T-cell (primary cell): ENCODE data around the gene C1orf232. TPM values are rescaled to one million over a fixed set of nuclear protein-coding genes. Genes with fewer than 3 reads are reported as not detected.

Source experiments
- ATAC-seq, 4 experiments: fragments of 200-7000 bp in 3 of 4; fragments of 150-1000 bp in 1 of 4; cut with Tn5 transposase; replicated peaks in 1 of 4; 1 replicate in 3 of 4; 2 replicates in 1 of 4; pipeline ENCODE4 v1.10.0; 2021; ENCODE audit warnings: moderate library complexity in 3 of 4, mild to moderate bottlenecking in 2 of 4, moderate number of reproducible peaks in 1 of 4
- CTCF ChIA-PET, 2 donors: fragments of 300-600 bp; sonication (Branson Sonifier 250); formaldehyde crosslinking; loops; one replicate each; lab custom pipeline; 2022; ENCODE audit warnings: antibody characterized with exemption in 2 of 2; lab: Charles Lee
- POLR2A ChIA-PET, 2 donors: fragments of 300-600 bp; sonication (Branson Sonifier 250); formaldehyde crosslinking; loops; one replicate each; lab custom pipeline; 2022; ENCODE audit warnings: antibody characterized with exemption in 2 of 2; lab: Charles Lee
- DNase-seq, 35 experiments: peaks; one replicate each; pipeline versions ENCODE4 v3.0.0 to v3.0.0-alpha.2; 2013 to 2023
- H3K27ac ChIP-seq: one replicate; pipeline ENCODE4 v1.5.1; 2013; ENCODE audit warnings: low read length
- H3K27me3 ChIP-seq, 2 experiments: replicated peaks in 1 of 2; 1 replicate in 1 of 2; 2 replicates in 1 of 2; pipeline versions ENCODE4 v1.6.1 to v1.7.0; 2013; ENCODE audit warnings: low read length in 1 of 2, mixed read lengths in 1 of 2; ENCODE audit not compliant: control insufficient read depth in 2 of 2, insufficient read depth in 2 of 2; ENCODE audit errors: extremely low read depth in 1 of 2
- H3K36me3 ChIP-seq, 2 donors: 1 replicate in 1 of 2; 2 replicates in 1 of 2; pipeline versions ENCODE4 v1.6.1 to v1.7.0; 2013; ENCODE audit warnings: low read length in 1 of 2; ENCODE audit not compliant: control insufficient read depth in 2 of 2, insufficient read depth in 1 of 2; ENCODE audit errors: extremely low read depth in 1 of 2
- H3K4me1 ChIP-seq, 2 experiments: 1 replicate in 1 of 2; 2 replicates in 1 of 2; pipeline versions ENCODE4 v1.6.1 to v1.7.0; 2013; ENCODE audit warnings: low read length in 2 of 2, mixed read lengths in 1 of 2; ENCODE audit not compliant: insufficient read depth in 2 of 2, control insufficient read depth in 1 of 2; ENCODE audit errors: extremely low read depth in 1 of 2
- H3K4me3 ChIP-seq, 2 donors: 1 replicate in 1 of 2; 2 replicates in 1 of 2; pipeline versions ENCODE4 v1.5.1 to v1.7.0; 2013; ENCODE audit warnings: mild to moderate bottlenecking in 2 of 2, low read length in 1 of 2, moderate library complexity in 1 of 2; ENCODE audit not compliant: control insufficient read depth in 1 of 2; ENCODE audit errors: extremely low read depth in 1 of 2
- H3K9me3 ChIP-seq: 2 replicates; pipeline ENCODE4 v1.7.0; 2013
- H3K27ac Mint-ChIP-seq, 2 donors: one replicate each; pipeline ENCODE4 v1.8.0; 2020 to 2021; ENCODE audit warnings: mild to moderate bottlenecking in 2 of 2, mixed read lengths in 2 of 2
- H3K27me3 Mint-ChIP-seq, 2 donors: one replicate each; pipeline ENCODE4 v1.8.0; 2021 to 2022; ENCODE audit warnings: mixed read lengths in 2 of 2
- H3K36me3 Mint-ChIP-seq: one replicate; pipeline ENCODE4 v1.8.0; 2021; ENCODE audit warnings: mixed read lengths
- H3K4me1 Mint-ChIP-seq, 3 donors: one replicate each; pipeline ENCODE4 v1.8.0; 2020 to 2022; ENCODE audit warnings: mixed read lengths in 3 of 3, mild to moderate bottlenecking in 1 of 3
- H3K4me3 Mint-ChIP-seq, 3 donors: one replicate each; pipeline ENCODE4 v1.8.0; 2020 to 2022; ENCODE audit warnings: mild to moderate bottlenecking in 3 of 3, mixed read lengths in 3 of 3, moderate library complexity in 3 of 3
- H3K9me3 Mint-ChIP-seq, 3 donors: one replicate each; pipeline ENCODE4 v1.8.0; 2020 to 2022; ENCODE audit warnings: mixed read lengths in 3 of 3
- WGBS: methylation state at CpG from one replicate; pipeline ENCODE4 v1.1.5; 2013; ENCODE audit warnings: missing lambda C conversion rate; ENCODE audit not compliant: insufficient coverage; 5-methylcytosine and 5-hydroxymethylcytosine counted together
- total RNA-seq, 35 experiments: library from RNA in 6 of 35; stranded (reverse) in 6 of 35; fragments of 120-200 nt in 1 of 35; gene quantifications; one replicate each; pipeline versions ENCODE4 v1.2.1 to v1.2.4 and lab custom pipeline; 2013 to 2026

C1orf232 gene
- total RNA-seq (not detected), total RNA-seq (lab: John Stamatoyannopoulos, UW) (0 to 0.05 (median 0) reads per million in 29 experiments)
- not detected for total RNA-seq (2013)

GRCh38 chr1:26168410-26169197 lies at the start of gene C1orf232:
Gene C1orf232, minus strand, starts transcription at chr1:26168963. Its CDS starts 464 bp downstream, at chr1:26168499.
- H3K27me3 Mint-ChIP-seq = peaks cover 2 to 4% of the 10 kb centered on the region in 2 donors
- ATAC-seq (no peak), DNase-seq (no peak)
- H3K27ac ChIP-seq = peak within 1 kb of the TSS; percentile 77
- no peaks in the 10 kb centered on the region for H3K9me3 Mint-ChIP-seq
- H3K4me1 ChIP-seq = peaks cover 0 to 35% of the 10 kb centered on the region in 2 experiments
- peak within 1 kb of the TSS; percentile 81 to 85 (median 82) for H3K4me3 Mint-ChIP-seq
- POLR2A ChIA-PET = no interaction called here
- no peaks in the 10 kb centered on the region for H3K9me3 ChIP-seq
- peaks cover 15 to 30% (median 26%) of the 10 kb centered on the region in 3 donors for H3K4me1 Mint-ChIP-seq
- no peaks in the 10 kb centered on the region for H3K36me3 Mint-ChIP-seq
- H3K27ac Mint-ChIP-seq = peak within 1 kb of the TSS; percentile 66 to 79
- H3K36me3 ChIP-seq = no peaks in the 10 kb centered on the region
- peaks cover 0 to 17% of the 10 kb centered on the region in 2 experiments for H3K27me3 ChIP-seq
- H3K4me3 ChIP-seq = peak within 1 kb of the TSS; percentile 77 to 93
- WGBS = 85% methylated on average over 2 of the region's 5 CpGs
- CTCF ChIA-PET = interaction anchor here (0.6 to 1.3 kb wide), 3 partner anchors 23 to 787 kb away, joined by 3 to 7 read pairs (median 5); no protein-coding TSS in a partner anchor

GRCh38 chr1:26215246-26215645 lies 46.5 kb upstream of the C1orf232 start:
- H3K27ac Mint-ChIP-seq = no peak overlapping the region
- peaks cover 0 to 5% of the 10 kb centered on the region in 2 experiments for H3K27me3 ChIP-seq
- no peak overlapping the region for H3K4me3 Mint-ChIP-seq
- no peaks in the 10 kb centered on the region for H3K9me3 Mint-ChIP-seq
- no peak for ATAC-seq
- no peaks in the 10 kb centered on the region for H3K36me3 ChIP-seq
- no peak for DNase-seq
- H3K36me3 Mint-ChIP-seq = no peaks in the 10 kb centered on the region
- H3K9me3 ChIP-seq = no peaks in the 10 kb centered on the region
- no peaks in the 10 kb centered on the region for H3K27me3 Mint-ChIP-seq
- CTCF ChIA-PET = no interaction called here
- H3K27ac ChIP-seq = no peak overlapping the region
- H3K4me1 Mint-ChIP-seq = no peaks in the 10 kb centered on the region
- POLR2A ChIA-PET = no interaction called here
- no CpG with 5 or more reads among the region's 3 CpGs for WGBS
- H3K4me1 ChIP-seq = no peaks in the 10 kb centered on the region
- no peak overlapping the region for H3K4me3 ChIP-seq

- no peak overlapping the region for H3K27ac Mint-ChIP-seq
- Histone ChIP-seq H3K27ac (no peak overlapping the region), H3K36me3 (no peaks in the 10 kb centered on the region), H3K4me1 (no peaks in the 10 kb centered on the region), H3K27me3 (no peaks in the 10 kb centered on the region), H3K9me3 (no peaks in the 10 kb centered on the region), H3K4me3 (no peak overlapping the region)
- no peaks in the 10 kb centered on the region for H3K9me3 Mint-ChIP-seq
- POLR2A ChIA-PET = no interaction called here
- CTCF ChIA-PET = interaction anchor here in 1 of 2 donors (0.6 kb wide), 1 partner anchor 29 kb away, joined by 4 read pairs; no protein-coding TSS in a partner anchor
- no peaks in the 10 kb centered on the region for H3K27me3 Mint-ChIP-seq
- DNase-seq (no peak), ATAC-seq (no peak)
- 82% methylated on average over 3 of the region's 6 CpGs for WGBS
- H3K4me1 Mint-ChIP-seq = no peaks in the 10 kb centered on the region
- no peaks in the 10 kb centered on the region for H3K36me3 Mint-ChIP-seq
- H3K4me3 Mint-ChIP-seq = no peak overlapping the region
Measured at GRCh38 chr1:26213335-26213905, 44.7 kb upstream of the C1orf232 start.

- H3K36me3 Mint-ChIP-seq = no peaks in the 10 kb centered on the region
- H3K27ac Mint-ChIP-seq = no peak overlapping the region
- no peaks in the 10 kb centered on the region for H3K36me3 ChIP-seq
- H3K4me1 Mint-ChIP-seq = no peaks in the 10 kb centered on the region
- H3K27me3 ChIP-seq = no peaks in the 10 kb centered on the region
- H3K4me3 ChIP-seq = no peak overlapping the region
- ChIA-PET CTCF (no interaction called here), POLR2A (no interaction called here)
- no peaks in the 10 kb centered on the region for H3K4me1 ChIP-seq
- H3K27me3 Mint-ChIP-seq = no peaks in the 10 kb centered on the region
- H3K27ac ChIP-seq = no peak overlapping the region
- H3K4me3 Mint-ChIP-seq = no peak overlapping the region
- ATAC-seq = no peak
- H3K9me3 ChIP-seq = no peaks in the 10 kb centered on the region
- WGBS = no CpG with 5 or more reads among the region's 5 CpGs
- DNase-seq = no peak
- H3K9me3 Mint-ChIP-seq = no peaks in the 10 kb centered on the region
Measured at GRCh38 chr1:26212726-26213125, 44.0 kb upstream of the C1orf232 start.

- Mint-ChIP-seq H3K27ac (no peak overlapping the region), H3K36me3 (no peaks in the 10 kb centered on the region), H3K9me3 (no peaks in the 10 kb centered on the region), H3K27me3 (no peaks in the 10 kb centered on the region), H3K4me1 (no peaks in the 10 kb centered on the region), H3K4me3 (no peak overlapping the region)
- Histone ChIP-seq H3K27me3 (peaks cover 0 to 3% of the 10 kb centered on the region in 2 experiments), H3K9me3 (no peaks in the 10 kb centered on the region), H3K27ac (no peak overlapping the region), H3K4me1 (no peaks in the 10 kb centered on the region), H3K36me3 (no peaks in the 10 kb centered on the region), H3K4me3 (no peak overlapping the region)
- POLR2A ChIA-PET = no interaction called here
- DNase-seq (no peak), ATAC-seq (no peak)
- CTCF ChIA-PET = interaction anchor here in 1 of 2 donors (1.1 kb wide), 1 partner anchor 40 kb away, joined by 3 read pairs; the partner anchor contains the start of gene ZNF593
- 88% methylated on average over 4 of the region's 5 CpGs for WGBS
Measured at GRCh38 chr1:26210147-26210870, 41.5 kb upstream of the C1orf232 start.

GRCh38 chr1:26203642-26204318 lies 35.0 kb upstream of the C1orf232 start:
- no peaks in the 10 kb centered on the region for H3K27me3 Mint-ChIP-seq
- H3K36me3 Mint-ChIP-seq = no peaks in the 10 kb centered on the region
- ChIA-PET POLR2A (interaction anchor here in 1 of 2 donors (0.6 kb wide), 1 partner anchor 767 kb away, joined by 4 read pairs; no protein-coding TSS in a partner anchor), CTCF (no interaction called here)
- no peak for ATAC-seq
- DNase-seq = no peak
- 92% methylated on average over 2 of the region's 9 CpGs for WGBS
- H3K27ac ChIP-seq = no peak overlapping the region
- H3K27ac Mint-ChIP-seq = peak overlapping the region; percentile 90 to 92
- H3K9me3 Mint-ChIP-seq = no peaks in the 10 kb centered on the region
- H3K27me3 ChIP-seq = peaks cover 0 to 11% of the 10 kb centered on the region in 2 experiments
- no peaks in the 10 kb centered on the region for H3K9me3 ChIP-seq
- no peak overlapping the region for H3K4me3 ChIP-seq
- no peak overlapping the region for H3K4me3 Mint-ChIP-seq
- H3K4me1 Mint-ChIP-seq = peaks cover 30 to 45% (median 41%) of the 10 kb centered on the region in 3 donors
- peaks cover 4 to 30% of the 10 kb centered on the region in 2 experiments for H3K4me1 ChIP-seq
- H3K36me3 ChIP-seq = no peaks in the 10 kb centered on the region
